ENCODE measurements around the gene BCL2L1.

BCL2L1 gene

DNA sequence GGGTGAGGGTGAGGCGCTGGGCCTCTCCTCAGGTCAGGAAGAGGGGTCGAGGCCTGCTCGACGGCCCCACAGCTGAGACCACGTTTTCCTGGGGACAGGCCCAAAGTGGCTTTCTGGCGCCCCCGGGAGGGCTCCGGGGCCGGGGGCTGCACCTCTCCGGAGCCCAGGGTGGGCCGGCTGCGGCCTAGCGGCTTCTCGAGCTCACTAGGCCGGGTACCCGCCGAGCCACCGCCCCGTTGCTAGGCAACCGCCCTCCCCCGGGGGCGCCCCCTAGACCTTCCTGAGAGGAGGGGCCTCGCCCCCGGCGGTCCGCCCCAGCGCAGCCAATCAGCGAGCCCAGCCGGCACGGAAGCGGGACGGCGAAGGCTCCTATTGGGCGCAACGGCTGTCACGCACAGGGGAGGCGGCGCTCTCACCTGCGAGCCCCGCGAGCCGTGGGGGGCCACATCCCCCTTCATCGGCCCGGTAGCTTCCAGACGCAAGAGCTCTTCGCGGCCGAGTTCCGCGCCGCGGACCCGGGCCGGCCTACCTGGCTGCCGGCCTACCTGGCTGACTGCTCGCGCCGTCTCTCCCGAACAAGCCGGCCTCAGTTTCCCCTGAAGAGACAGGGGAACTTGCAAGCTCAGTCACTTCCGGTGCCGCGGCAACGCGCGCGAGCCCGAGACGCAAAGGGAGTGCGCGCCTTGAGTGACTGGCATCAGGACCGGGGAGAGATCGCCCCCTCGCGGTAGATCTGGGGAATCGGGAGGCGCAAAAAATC, 831 bp upstream of the BCL2L1 start:
- peak; percentile 90 to 100 (median 99) for DNase-seq

DNA sequence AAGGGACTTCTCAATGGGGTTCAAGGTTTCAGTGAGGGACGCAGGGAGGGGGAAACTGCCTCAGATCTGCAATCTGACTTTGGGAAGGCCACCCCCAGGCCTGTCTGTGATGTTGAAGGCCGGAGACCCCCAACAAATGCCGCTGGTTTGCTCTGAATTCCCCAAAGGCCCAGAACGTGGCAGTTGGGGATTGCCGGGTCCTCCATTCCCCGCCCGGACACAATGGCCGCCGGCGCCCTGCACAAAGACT, 326 bp upstream of the BCL2L1 start:
- DNase-seq: no peak

DNA sequence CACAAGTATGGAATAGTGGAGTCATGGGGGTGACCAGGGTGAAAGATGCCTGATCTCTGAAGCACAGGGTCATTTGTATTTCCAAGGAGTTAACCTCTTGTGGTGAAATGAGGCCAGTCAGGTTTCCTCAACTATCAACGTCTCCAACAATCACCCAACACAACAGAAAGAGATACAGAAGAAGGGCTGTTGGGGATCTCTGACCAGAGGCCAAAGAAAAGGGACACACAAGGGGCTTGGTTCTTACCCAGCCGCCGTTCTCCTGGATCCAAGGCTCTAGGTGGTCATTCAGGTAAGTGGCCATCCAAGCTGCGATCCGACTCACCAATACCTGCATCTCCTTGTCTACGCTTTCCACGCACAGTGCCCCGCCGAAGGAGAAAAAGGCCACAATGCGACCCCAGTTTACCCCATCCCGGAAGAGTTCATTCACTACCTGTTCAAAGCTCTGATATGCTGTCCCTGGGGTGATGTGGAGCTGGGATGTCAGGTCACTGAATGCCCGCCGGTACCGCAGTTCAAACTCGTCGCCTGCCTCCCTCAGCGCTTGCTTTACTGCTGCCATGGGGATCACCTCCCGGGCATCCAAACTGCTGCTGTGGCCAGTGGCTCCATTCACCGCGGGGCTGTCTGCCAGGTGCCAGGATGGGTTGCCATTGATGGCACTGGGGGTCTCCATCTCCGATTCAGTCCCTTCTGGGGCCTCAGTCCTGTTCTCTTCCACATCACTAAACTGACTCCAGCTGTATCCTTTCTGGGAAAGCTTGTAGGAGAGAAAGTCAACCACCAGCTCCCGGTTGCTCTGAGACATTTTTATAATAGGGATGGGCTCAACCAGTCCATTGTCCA, 1.0 kb downstream of the BCL2L1 start:
- peak in 5 of 14 donors; percentile 18 to 74 (median 39) for DNase-seq

DNA sequence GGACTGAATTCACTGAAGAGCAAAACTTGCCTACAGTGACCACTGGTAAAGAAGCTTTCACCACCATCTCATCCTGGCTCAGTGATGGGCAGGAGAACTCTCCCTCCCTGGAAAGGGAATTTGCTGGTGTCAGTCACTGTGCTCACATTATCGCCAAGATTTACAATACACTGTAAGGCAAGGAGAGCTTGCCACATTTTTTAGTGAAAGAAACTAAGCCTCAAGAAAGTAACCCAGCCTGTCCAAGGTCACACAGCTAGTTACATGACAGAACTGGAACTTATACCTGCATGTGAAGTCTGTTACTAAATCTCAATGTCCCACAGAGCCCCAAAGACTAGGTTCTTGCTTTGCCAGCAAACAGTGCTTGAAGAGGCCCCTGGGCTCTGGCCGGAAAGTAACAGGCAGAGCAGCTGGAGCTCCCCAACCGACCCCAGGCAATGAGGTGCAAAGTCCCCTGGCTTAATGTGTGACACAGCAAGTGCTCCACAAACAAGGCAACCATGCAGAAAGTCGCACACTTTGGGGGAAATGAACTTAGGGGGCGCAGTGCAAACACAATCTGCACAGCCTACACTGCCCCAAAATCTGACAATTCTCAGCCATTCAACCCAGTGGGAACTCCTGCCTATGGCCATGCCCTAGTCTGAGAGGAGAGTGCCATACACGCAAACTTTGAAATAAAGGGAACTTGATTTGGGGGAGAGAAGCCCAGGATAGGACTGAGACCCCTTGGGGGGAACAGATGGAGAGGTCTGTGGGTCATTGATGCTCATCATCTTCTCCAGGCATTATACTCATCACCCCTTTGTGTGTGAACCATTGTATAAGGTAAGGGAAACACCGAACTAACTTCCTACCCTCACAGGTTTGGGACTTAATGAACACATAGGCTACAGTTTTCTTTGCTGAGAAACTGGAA, 1.9 kb downstream of the BCL2L1 start:
- DNase-seq: peak in 6 of 14 donors; percentile 35 to 49 (median 38)

DNA sequence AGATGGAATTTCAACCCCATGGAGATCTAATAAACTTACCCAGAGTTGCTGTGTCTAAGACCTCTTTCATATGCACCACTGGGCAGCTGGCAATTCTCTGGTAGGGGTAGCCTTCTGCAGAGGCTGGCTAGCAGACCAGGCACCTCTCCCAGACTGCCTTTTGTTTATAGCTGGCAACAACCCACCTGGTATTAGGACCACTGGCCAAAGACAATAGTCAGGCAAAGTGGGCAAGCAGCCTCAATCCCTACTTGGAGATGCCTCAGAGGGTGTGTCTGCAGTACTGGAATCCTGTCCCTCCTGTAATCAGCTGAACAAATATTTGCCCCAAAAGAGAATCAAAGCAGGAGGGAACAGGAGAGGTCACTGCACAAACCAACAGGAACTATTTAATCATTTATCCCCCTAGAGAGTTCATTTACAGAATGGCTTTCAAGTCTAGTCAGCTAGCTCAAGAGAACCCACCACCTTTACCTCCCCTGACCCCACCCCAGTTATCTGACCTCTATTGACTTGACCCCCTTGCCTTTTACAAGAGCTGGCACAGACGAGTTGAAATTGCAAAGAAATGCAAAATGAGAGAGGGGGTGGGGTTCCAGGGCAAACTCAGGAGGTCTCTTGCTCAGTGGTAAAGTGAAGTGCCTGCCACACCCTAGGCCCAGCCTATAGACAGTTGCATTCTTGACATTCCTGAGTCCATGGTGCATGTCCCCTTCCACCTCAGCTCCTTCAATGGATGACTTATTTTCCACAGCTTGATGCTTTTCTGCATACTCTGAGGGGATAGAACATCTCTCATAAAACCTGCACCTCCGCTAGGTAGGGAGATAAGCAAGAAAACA, 2.8 kb downstream of the BCL2L1 start:
- DNase-seq: peak in 10 of 14 donors; percentile 21 to 75 (median 44)

DNA sequence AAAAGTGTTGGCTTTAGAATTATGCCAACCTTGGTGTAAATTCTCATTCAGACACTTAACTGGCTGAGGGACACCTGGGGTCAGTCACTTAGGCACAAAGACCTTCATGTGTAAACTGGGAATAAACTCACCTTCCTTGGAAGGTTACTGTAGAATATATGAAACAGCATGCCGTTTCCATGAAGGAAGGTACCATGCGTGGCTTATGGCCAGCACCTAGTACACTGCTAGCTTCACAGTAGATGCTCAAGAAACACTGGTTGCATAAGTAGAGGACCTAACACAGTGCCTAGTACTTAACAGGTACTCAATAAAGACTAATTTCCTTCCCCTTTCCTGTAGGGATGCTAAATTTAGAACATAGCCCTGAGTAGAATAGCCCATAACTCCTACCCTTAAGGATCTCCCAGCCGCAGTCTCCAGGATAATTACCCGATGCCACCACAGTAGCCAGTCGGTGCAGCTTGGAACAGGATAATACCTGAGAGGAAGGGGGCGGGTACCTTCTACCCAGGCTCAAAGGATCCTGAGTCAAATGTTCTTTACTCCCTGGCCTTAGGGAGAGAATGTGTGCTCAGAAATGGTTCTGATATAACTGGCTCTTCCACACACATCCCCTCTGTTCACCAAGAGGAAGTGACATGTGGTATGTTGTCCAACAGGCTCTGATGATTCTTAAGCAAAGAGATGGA, 3.6 kb downstream of the BCL2L1 start:
- DNase-seq: peak in 2 of 14 donors; percentile 47

DNA sequence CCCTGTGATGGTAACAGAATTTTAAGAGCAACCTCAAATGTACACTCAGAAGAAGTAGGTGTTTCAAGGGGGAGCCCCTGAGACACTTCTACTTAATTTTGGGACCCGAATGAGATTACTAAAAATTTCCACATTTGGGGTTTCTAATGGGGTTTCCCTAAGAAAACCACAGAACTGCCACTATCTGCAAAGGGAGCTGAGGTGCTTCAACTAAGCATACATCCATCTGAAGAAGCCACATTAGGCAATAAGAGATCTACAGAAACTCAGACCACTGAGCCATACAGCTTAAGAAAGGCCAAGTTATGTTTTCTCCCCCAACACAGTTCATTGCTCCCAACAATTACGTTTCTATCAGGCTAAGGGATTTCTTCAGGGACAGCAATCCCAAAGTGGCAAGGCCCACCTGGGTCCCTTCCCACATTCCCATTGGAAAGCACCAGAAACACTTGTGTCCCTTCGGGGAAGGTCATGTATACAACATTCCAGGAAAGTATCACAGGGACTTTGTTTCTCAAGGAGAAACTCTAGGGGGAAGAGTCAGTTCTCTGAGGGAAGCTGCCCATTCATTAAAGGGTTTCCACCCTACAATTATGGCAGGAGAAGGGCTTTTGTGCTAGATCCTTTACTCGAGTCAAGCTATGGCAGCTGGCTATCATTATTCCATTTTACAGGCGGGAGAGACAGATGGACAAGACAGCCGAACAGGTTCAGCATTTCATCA, 5.0 kb downstream of the BCL2L1 start:
- no peak for DNase-seq

DNA sequence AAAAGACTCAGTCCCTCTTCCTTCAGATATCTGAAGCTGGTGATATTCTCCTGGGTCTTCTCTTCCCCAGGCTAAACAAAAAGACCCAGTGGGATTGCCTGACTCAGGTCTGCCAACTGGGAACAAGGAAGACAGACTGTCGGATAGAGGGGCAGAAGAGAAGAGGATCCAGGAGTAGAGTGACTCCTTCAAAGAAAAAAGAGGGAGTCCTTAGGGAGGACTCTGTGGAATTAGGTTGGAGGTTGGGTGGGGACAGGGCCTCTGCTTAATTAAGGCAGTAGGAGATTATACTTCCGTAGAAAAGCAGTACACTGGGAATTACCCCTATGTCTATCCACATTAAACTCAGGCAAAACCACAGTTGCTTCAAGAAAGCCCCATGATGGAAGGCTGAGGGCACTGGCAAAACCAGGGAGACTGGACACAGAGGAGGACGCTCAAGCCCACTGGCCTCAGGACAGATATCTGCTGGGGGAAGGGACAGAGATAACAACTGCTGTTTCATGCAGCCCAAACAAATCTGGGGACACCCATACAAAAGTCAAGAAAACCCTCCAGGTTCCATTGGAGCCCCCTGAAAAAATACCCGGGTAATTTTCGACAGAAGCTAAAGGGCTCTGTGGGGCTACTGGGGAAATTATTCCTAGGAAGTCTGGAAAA, 5.7 kb downstream of the BCL2L1 start:
- peak in 1 of 14 donors; percentile 41 for DNase-seq

DNA sequence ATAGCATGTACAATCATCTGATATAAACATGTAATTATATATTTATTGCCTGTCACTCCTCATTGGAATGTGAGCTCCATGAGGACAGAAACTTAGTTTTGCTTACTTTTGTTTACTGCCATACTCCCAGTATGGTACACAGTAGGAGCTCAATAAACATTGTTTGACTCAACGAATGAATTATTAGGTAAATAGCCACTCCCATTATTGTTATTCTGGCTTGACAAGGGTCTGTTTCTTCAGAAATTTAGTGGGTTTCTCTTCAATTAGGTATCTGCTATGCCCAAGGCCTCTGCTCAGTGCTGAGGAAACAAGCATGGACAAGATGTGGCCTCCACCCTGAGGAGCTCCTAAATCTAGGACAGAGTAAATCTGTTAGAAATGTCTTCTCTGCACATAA, 6.3 kb downstream of the BCL2L1 start:
- DNase-seq: peak in 1 of 14 donors; percentile 41

DNA sequence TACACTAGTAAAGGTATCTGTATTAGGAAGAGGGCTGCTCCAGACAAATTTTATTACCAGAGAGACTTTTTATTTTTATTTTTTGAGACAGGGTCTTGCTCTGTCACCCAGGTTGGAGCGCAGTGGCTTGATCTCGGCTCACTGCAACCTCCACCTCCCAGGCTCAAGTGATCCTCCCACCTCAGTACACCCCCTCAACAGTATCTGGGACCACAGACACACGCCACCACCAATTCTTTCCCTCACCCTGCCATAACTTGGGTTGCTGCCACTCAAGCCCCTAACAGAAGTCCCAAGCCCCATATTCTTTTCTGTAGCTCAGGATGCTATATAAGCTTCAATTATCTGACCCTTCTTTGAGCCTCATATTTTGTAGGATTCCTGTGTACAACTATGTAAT, 6.9 kb downstream of the BCL2L1 start:
- no peak for DNase-seq

DNA sequence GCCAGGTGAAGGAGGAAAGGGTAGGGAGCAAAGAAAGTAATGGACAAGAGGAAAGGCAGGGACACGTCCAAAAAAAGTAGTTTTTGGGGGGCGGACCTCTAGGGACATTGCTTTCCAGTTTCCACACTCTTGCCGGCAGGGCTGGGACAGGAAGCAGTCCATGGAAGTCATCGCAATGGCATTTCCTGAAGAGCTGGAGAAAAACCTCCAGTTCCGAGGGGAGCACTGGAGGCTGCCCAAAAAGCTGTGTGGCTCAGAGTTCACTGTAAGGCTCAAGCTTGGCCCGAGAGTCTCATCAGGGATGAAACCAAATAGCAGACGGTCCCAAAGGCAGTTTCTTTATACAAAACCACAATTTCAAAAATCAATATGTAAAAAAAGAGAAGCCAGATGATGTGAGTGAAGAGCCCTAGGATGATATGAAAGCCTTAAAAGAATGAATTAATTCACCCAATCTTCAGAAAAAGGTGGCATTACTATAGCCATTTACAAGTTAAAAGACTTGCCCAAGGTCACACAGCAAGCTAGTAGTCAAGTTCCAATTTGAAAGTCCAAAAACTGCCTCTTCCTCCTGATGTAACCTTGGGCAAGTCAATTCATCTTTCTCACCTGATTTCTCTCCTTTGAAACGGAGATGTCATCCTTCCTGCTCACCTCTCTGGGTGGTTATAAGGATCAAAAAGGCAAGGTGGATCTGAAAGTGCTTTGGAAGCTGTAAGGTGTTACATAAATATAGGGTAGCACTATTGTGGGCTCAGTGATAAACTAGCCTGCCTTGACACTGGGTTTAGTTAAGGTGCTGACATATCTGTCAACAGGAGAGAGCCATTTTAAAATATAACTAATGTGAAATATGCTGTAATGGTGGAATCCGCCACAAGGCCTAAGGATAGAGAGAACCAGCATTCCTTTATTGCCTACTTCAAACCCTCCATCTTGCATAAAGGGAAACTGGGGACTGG, 9.1 kb downstream of the BCL2L1 start:
- peak in 1 of 14 donors; percentile 48 for DNase-seq

DNA sequence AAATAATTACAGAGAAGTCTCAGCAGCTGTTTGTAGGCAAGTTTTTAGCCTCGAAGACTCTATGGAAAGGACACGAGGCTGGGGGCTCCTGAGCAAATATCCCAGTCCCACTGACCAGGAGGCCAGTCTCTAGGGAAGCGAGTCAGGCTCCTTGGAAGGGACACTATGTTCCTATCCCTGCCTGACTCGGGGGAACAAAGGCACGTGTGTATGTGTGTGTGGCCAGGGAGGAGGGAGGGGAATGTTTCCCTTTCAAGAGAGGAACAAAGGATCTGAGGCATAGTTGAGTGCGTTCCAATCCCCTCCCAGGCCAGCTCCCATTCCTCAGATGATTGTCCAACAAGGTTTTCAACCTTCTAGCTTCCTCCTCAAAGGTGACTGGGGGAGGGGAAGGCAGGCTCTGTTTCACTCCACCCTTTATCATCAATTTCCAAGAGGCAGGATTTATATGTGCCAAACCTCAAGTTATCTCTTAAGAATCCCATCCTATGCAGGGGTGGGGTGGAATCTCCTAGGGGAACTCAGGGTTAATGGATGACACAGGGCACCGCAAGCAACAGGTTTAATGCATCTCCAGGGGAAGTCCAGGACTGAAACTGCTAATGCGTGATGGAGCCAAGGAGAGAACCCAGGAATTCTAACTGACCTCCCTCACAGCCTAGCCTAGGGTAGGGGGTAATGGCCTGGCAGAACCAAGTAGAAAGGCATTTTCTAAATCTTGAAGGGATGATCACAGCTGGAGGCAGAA, 9.9 kb downstream of the BCL2L1 start:
- DNase-seq: peak in 12 of 14 donors; percentile 45 to 88 (median 77)

DNA sequence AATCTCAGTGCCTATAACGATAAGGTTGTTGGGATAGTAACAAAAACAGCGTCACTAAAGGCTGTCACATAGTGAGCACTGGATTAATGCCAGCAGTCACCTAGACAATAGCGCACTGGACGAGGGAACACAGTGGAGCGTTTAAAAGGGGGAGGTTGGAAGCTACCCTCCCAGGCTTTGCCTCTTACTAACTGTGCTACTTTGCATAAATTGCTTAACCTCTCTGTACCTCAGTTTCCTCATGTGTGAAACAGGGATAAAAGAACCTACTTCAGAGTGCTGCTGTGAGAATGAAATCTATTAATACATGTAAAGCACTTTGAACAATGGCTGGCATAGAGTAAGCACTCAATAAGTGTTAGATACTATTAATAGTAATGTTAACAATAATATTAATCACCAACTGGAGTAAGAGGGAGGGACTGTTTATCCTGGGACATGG, 10.5 kb downstream of the BCL2L1 start:
- DNase-seq: peak in 3 of 14 donors; percentile 14 to 22 (median 20)

DNA sequence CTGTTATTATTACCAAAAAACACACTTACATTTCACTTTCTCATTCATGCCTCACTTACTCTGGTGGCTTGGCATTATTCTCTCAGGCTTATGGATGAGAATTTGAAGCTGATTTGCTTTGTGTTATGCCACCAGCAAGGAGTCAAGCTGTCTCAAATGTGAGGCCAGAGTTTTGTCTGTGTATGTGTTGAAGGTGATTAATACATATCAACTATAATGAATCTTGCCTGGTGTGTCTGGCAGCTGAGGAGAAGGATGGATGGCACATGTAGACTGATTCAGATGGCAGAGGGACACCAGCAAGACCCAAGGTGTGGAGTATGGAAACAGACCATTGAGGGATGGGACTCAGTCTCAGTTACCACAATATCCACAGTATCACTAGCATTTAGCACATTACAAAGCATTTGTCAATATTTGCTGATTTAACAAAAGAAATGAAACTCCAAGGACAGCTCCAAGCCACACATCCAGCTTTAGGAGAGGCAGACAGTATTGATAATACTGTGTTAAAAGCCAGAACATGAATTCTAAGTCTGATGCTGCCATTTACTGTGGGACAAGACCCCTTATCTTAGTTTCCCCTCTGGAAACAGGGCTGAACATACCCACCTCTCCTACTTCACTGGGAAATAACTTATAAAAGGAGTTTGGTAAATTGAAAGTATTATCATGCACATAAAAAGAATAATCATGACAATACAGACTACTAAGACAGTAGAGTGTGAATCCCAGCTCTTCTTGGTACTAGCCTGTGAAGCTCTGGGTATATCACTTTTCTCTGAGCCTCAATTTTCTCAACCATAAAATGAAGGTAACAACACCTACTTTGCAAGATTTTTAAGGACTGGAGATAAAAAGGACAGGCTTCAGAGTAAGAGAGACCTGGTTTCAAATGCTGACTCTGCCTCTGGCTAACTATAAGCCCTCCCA, 11.2 kb downstream of the BCL2L1 start:
- DNase-seq: no peak

DNA sequence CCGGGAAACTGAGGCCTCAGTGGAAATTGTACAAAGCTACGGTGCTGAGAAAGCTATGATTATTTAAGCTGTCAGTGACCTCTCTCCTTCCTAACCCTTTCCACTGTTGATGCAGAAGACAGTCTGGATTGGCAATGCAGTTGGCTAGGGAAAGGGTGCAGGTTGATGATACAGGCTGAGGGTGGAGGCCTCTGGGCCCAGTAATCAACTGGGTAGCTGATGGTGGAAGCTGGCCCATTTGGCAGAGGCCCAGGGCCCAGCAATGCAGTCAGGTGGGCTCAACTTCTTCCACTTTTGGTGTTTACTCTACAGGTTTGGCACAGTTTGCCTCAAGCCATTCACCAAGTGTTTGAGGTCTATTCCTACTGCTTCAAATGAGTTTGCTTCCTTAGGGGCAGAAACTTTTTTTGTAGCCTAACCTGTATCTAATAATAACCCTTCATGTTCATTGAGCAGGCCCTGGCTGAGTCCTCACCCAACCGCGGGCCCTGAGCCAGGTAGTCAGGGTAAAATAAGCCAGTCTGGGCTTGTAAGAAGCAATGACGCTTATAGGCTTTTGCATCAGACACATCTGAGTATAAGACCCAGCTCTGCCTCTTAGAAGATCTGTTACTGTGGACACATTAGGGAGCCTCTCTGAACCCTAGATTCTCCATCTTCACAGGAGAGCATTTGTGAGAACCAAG, 12.1 kb downstream of the BCL2L1 start:
- DNase-seq: peak in 1 of 14 donors; percentile 67

DNA sequence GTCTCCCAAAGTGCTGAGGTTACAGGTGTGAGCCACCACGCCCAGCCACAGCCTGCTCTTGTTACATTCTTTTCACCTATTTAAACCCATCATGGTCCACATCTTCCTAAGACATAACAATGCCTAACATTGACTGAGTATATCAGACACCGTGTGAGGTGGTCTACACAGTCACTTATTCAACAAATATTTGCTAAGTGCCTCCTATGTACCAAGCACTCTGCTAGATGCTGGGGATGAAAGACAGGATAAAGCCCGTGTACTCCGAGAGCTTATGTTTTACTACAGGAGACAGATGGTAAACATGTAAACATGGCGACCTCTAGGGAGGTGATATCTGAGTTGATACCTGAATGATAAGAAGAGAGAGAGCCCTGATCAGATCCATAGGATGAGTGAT, 12.7 kb downstream of the BCL2L1 start:
- DNase-seq: no peak

All from C1 segment of cervical spinal cord (tissue), 14 donors.